GM21381 (cell line): ENCODE results near the gene GJB6.
"Not testable (repeated sequence)": the region's sequence is repeated elsewhere in the genome, so short reads cannot be mapped to it uniquely, and the experiment has no call there.

Experiments used
- ATAC-seq: cut with Tn5 transposase; IDR thresholded peaks from one replicate; pipeline ENCODE4 v1.9.1; 2021; ENCODE audit warnings: mild to moderate bottlenecking, moderate library complexity; ENCODE audit not compliant: unreplicated experiment

GJB6 gene

DNA sequence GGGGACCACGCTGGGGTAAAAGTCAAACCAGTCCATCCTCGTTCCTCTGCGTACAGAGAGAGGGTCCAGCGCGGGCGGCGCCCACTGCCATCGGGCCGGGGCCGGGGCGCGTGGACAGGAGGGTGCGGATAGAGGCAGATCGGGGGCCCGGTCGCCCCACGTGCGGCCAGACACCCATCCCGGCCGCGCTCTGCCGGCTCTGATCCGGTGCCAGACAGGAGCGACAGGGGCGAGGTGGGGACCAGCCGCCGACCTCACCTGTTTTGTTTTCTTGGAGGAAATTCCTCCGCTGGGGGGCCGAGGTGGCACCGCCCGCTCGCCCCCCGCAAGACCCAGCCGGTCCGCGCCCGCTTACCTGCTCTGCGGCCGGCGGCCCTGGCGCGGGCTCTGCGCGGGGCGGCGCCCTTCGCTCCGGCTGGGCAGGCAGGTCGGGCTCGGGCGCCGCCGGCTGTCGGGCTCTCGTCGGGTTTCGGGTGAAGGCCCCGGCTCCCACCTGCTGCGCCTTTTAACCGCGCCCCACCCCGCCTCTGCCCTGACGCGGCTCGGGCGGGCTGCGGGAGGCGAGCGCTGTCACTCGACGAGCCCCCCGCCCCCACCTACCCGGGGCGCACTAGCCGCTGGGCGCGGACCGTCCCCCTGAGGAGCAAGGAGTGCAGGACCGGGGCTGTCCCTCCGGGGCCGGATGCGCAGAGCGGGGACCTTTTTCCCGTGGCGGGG lies at the start of gene GJB6:
Gene GJB6, minus strand, starts transcription at position 481 of the 717 bp plus-strand sequence. CDS start 8,839 bp downstream, outside the sequence.
- no peak for ATAC-seq

DNA sequence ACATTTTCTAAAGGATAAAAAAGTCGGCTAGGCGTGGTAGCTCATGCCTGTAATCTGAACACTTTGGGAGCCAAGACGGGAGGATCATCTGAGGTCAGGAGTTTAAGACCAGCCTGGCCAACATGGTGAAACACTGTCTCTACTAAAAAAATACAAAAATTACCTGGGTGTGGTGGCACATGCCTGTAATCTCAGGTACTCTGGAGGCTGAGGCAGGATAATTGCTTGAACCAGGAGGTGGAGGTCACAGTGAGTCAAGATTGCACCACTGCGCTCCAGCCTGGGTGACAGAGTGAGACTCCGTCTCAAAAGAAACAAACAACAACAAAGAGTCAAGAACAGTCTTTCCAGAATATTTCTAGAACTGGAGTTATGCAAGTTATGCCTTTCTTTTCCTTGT lies 44.8 kb upstream of the GJB6 start:
- ATAC-seq: not testable (repeated sequence)

DNA sequence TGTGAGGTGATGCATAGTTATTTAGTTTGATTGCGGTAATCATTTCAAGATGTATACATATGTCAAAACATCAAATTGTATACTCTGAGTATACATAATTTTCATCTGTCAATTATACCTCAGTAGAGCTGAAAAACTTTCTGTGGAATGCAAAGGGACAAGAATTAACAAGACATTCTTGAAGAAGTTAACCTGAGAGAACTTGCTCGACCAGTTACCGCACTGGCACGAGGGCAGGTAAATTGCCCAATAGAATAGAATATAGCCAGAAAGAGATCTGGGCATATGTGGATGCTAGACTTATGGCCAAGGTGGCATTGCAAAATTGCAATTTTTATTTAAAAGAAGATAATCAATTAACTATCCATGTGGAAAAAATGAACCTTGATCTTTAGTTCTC lies 42.3 kb upstream of the GJB6 start:
- ATAC-seq: no peak

DNA sequence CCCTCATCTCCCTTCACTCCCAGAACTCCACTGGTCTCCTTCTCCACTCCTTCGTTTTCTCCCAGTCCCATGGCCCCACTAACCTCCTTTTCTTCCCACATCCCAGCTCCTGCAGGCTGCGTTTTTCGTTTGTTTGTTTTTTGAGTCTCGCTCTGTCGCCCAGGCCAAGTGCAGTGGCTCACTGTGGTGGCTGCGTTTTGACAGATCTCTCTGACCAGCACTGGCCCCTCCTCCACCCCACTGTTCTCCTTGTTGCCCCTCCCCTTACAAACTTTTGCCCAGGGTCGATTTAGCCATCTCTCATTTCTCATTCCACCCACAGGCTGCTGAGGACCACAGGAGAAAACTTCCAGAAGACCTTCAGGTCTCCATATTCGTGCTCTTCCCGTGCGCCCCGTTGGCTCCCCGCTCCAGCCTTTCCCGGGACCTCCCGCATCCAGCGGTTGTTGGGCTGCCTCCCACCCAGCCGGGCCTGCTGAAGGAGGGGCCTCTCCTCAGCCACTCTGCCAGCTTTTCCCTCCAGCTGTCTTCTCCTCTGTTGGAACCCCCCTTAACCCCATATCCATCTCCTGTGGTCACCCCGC lies 40.6 kb upstream of the GJB6 start:
- ATAC-seq: no peak

DNA sequence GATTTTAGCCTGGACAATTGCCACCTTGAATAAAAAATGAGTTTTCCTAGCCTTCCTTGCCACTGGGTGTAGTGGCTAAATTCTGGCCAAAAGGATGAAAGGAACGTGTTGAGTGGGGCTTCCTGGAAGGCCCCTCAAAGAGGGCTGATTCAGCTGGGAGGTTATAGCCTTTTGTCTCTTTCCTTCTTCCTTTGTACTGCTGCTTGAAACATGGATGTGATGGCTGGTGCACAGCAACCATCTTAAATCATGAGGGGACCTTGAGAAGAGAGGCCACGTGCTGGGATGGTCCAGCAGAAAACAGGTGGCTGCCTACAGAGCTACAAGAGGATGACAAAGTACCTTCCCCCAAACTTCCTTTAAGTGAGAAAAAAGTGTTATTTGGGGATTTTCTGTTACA lies 40.0 kb upstream of the GJB6 start:
- ATAC-seq: no peak

DNA sequence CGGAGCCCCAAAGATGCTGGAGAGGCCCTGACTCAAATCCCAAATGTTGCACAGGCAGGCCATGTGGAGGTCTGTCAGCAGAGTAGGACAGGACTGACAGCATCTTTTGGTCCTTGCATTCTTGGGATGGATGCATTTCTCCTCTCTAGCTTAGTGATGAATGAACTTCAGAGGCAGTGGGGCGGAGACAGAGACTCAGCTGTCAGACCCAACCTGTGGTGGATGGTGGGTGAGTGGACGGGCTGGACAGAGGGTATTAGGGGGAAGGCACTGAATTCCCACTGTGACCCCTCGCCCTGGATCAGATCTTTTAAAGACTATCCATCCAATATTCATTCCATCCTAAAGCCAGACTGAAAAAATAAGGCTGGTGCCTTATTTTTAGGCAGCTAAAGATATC lies 39.3 kb upstream of the GJB6 start:
- ATAC-seq: no peak

DNA sequence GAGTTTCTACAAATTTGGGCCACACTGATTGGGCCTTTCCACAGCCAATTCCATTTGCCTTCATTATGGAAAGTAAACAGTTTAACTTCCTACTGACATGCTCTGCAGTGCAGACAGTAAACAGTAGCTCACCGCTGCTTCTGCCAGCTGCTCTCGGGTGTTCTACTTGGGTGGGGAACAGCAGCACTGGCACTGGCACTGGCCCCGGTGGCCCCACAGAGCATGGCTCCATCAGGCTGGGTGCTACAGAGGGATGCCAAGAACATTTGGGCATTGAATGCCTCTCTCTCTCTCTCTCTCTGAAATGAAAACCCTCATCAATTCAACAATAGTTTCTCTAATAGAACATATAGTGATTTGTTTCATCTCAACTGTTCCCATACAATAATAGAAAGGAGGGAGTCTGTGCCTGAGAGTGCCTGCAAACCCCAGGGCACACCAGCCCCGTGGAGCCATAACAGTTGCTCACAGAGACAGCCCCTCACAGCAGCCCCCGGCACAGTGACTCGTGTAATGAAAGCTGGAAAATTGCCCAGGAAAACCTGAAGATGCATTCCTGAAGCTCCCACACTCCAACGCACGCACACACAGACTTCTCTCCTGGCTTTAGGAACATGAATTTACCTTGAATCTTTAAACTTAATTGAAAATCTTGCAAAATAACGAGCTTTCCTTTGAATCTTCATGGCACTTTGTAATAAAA lies 38.2 kb upstream of the GJB6 start:
- no peak for ATAC-seq

DNA sequence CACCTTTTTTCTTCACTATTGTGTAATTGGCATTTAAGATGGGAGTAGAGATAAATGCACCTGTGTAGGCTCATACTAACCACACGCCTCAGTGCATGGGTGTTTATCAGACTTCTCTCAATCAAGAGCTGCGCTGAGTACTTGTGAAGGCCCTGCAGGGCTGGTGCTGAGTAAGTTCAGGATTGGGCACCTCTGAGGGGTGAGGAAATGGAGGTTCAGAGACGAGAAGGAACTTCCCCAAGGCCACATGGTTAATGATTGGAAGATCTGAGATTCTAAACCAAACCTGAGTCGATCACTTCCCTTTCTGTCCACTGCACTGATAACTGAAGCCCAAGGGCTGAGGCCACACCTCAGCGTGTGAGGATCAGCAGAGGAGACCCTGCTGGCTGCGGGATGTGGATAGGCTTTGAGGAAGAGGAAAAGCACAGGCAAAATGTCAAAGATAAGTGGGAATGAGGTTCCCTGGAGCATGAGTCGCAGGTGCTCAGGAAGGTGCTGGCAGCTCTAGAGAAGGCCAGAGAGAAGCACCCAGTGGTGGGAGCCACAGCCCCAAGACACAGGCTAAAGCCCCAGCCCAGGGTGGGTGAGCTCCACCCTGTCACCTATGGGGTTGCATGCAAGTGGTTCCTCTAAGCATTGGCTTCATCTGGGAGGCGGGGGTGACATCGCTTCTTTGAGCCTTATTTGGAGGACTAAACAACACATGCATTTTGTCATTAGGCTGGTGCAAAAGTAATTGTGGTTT lies 32.3 kb upstream of the GJB6 start:
- ATAC-seq: peak; percentile 98

DNA sequence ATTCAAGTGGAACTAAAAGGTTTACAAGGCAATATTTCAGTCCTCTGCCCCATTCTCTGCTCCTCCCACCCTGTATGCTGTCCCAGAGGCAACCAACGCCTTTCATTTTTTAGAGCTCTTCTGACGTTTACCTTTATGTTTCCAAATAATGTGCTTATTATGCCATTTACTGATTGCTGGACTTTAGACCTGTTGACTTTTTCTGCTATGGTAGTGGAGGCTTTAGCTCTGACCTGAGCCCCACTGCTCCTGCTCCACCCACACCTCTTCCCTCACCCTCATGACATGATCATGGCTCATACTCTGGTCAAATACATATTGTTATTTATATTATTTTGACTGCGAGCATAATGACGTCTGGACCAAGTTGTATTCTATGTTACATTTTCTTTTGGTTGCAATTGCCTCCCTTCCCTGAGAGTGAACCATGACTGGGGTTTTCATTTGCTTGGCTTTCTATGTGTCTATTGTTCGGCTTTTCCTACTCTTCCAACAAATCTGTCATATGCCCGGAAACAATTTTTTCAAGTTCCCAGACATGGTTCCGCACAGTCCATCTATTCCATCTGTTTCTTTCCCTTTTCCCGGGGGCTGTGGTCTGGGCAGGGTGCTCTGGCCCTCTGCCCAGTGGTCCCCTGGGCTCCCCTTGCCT lies 31.4 kb upstream of the GJB6 start:
- no peak for ATAC-seq

DNA sequence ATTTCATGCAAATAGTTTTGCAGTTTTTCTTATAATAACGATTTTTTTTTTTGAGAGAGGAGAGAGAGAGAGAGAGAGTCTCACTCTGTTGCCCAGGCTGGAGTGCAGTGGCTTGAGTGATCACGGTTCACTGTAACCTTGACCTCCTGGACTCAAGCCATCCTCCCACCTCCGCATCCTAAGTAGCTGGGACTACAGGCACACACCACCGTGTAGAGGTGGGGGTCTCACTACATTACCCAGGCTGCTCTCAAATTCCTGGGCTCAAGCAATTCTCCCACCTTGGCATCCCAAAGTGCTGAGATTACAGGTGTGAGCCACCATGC lies 26.8 kb upstream of the GJB6 start:
- no peak for ATAC-seq

DNA sequence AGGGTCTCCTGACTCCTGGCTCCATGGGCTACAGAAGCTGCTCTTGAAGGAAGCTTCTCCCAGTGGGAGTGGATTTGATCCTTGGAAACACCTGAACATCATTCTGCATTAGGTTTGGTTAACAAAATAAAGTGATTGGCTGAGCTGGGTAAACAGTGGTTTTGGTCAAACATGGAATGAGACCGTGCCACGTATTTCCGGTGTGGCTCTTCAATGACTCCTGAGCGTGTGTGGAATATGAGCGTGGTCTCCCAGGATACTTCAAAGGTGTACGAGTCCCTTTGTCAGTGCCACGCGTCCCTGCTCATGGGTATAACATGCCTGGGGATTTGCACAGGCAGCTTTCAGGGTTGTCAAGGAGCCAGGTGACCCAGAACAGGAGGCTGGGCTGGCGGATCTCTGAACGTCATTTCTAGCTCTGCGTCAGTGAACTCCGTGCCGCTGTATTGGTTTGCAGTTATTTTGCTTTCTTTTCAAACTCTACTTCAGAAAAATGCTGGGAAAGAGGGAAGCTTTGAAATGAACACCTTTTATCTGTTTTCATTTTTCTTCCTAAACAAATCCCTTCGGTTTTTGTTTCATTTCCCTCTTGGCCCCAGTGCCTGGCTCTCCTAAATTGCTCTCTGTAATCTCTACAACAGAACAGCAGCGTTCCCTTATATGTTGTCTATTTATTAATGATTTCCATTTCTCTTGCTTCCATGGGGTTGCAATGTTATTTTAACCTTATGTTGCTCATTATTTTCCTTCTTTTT lies 26.3 kb upstream of the GJB6 start:
- ATAC-seq: no peak

DNA sequence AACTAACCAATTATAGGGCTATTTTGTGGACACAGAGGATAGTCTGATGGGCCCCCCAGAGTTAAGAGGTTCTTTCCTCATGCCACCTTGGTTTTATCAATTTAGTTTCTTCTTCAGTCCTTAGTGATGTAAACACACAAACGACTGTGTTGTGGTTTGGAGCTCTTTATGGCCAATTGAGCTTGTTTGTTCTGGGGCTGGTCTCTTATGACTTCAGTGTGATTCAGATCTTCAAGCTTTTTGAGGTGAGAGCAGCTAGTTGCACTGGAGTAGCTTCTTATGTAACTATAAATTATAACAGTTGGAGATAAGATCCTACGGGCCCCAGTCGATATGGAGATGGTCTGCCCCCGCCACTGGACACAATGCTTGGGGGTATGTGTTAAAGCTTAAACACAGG lies 22.0 kb upstream of the GJB6 start:
- ATAC-seq: no peak

DNA sequence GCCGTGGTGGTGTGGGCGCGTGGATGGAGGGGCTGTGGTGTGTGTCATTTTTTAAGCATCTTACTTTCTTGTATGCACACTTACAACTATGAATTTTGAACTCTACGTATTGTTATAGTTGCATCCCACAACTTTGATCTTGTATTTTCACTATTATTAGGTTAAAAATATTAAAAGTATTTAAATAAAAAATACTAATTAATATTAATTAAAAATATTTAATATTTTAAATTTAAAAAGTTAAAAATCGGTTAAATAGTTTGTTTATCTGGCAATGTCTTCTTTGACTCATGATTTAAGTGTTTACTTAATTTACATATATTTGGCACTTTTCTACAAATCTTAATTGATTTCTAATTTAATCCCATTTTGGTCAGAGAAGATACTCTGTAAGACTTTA lies 17.8 kb upstream of the GJB6 start:
- no peak for ATAC-seq

DNA sequence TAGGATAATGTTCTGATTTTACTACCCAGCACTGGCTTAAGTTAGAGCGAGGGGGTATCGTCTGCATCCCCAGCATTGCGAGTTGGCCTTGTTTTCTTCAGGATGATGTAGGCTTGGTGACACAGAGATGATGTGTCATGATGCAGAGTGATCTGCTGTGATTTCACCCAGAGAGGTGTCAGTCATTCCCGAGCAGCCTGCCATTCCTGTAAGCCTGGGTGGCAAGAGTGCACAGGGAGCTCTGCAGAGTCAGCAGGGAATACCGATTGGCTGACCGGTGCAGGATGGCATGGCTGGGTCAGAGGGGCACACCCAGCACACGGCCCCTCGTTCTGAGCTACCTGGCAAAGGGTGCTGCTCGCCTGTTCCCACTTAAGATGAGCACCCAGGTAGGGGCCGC lies 15.8 kb upstream of the GJB6 start:
- ATAC-seq: no peak

DNA sequence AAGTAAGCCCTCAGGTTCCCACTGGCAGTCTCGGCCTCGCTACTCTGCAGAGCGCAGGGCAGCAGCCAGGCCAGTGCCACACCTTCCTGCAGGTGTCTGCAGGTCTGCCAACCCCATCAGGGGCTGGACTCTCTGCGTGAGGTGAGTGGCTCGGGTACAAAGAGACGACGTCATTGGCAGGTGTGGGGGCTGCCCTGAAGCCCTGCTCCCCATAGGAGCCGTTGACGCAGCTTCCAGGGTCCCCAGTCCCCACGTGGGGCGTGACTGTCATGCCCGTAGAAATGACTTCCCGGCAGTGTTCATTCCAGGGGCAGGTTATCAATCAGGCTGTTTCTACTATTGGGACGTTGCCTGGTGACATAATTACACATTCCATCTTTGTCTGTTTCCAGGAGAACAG lies 15.3 kb upstream of the GJB6 start:
- ATAC-seq: no peak

DNA sequence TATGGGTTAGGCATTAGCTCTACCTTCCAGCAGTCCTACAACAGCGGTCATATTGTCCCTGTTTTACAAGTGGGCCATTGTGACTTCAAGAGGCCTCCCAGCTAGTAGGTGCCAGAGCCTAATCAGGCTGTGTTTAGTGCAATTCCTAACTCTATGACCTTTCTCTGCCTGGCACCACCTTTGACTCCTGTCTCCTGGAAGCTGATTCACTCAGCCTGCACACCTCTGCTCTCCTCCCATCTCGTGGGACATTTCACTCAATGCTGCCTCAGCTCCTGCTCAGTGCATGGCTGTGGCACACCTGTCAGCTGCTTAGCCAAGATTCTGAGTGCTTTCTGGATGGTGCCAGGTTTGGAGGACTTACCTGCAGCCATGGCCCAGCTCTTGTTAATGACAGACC lies 9.5 kb upstream of the GJB6 start:
- no peak for ATAC-seq

DNA sequence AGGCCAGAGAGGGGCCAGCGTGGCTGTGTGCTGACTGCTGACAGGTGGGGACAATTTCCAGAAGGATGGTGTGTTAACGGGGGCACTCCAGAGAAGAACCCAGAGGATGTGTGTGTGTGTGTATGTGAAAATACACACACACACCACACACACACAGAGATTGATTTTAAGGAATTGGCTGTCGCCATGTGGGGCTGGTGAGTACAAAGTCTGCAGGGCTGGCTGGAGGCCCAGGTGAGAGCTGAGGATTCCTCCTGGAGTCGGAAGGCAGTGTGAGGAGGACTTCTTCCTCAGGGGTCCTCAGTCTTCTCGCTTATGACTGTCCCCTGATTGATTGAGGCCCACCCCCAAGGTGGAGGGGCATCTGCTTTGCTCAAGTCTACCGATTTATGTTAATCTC lies 7.6 kb upstream of the GJB6 start:
- ATAC-seq: no peak

DNA sequence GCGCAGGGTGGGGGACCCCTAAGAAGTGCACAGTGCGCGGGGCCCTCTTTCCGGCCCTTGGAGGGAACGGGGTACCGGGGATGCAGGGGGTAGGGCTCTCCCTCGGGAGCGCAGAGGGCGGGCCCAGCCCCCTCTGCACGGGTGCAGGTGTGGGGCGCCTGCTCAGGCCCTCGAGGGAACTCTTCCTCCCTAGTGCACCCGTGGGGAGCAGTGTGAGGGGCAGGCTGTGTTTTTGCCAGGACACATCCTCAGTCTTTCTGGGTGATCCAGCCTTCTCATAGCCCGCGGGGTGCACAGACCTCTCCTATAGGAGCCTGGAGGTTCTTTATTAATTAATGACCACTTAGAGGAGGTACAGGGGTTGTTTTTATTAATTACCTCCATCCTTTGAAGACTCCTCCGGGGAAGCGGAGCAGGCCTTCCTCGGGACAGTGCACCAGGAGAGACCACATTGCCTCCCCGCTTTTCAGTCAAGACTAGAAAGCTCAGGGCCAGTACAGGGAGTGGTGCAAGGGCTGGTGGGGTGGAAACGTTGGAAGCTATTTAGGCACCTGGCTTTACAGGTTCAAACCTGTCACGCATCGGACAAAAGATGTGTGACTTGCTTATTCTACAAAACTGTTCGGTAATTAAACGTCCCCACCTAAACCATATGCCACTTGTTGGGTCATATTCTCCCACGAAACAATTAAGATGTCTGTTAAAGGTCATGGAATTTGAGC lies 598 bp upstream of the GJB6 start:
- no peak for ATAC-seq

DNA sequence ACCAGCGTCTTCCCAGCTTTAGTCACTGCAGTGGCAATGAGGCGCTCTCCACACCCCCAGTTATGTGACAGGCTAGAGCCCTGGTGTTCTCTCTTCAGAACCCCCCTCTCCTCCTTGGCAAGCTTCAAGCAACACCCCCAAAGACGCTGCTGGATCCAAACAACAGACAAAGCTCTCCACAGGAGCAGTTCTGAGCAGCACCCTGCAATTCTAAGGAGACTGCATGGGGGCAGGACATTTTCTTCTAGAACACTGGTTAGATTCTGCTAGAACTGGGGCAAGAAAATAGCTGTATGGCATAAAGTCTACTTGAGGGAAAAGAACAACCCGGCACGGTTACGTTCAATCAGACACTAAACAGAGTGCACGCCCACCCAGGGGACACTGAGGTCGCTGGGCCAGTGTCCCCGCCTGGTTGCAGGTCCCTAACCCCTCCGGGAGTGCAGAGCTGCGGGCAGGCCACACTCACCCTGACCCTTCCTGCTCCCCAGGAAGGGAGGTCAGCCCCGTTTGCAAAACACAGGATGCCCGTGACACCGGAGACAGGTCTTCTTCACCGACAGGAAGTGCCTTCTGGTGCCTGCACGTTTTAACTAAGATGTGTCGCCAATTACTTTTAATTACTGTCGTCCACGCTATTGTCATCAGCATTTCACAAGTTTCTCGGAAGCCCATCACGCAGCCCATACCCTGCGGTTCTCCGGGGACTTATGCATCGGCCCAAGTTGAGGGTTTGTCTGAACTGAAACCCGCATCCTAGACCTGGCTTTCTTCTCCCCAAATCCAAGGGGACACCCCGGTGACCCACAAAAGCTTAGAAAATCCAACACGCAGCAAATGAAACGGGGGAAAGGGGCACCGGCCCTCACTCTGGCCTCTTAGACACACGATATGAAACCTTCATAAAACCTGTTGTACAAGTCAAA lies 943 bp downstream of the GJB6 start:
- ATAC-seq: no peak
